H1 (cell line): Measurements from ENCODE around the gene PIK3R4. TPM values are rescaled to one million over a fixed set of nuclear protein-coding genes. Genes with fewer than 3 reads are reported as not detected.

Source experiments
- CTCF ChIA-PET: fragments of 300-600 bp; sonication (Branson Sonifier 250); formaldehyde crosslinking; loops from one replicate; lab custom pipeline; 2021; ENCODE audit not compliant: partially characterized antibody; lab: Charles Lee
- POLR2A ChIA-PET: fragments of 300-600 bp; sonication (Branson Sonifier 250); formaldehyde crosslinking; loops from one replicate; lab custom pipeline; 2021; ENCODE audit warnings: inconsistent platforms; ENCODE audit not compliant: partially characterized antibody; lab: Charles Lee
- DNase-seq, 2 experiments: peaks; one replicate each; pipeline versions ENCODE4 v3.0.0 to v3.0.0-alpha.2; 2010 to 2022; ENCODE audit warnings: low spot score in 2 of 2, low read depth in 1 of 2, mixed read lengths in 1 of 2
- FAIRE-seq: peaks from 2 replicates; lab custom pipeline; 2011; peaks lifted over from hg19 to GRCh38; lab: Jason Lieb, UNC
- H2AFZ ChIP-seq: 2 replicates; pipeline ENCODE4 v1.8.1; 2012; ENCODE audit warnings: low read length, inconsistent platforms
- H2AK5ac ChIP-seq: 2 replicates; pipeline ENCODE4 v1.6.1; 2013; ENCODE audit warnings: low read depth, low read length
- H2BK120ac ChIP-seq: replicated peaks from 2 replicates; pipeline ENCODE3; 2013; ENCODE audit warnings: low read depth, low read length, inconsistent platforms
- H2BK12ac ChIP-seq: 2 replicates; pipeline ENCODE4 v1.6.1; 2013; ENCODE audit warnings: low read depth, low read length
- H2BK15ac ChIP-seq: 2 replicates; pipeline ENCODE4 v1.6.1; 2013; ENCODE audit warnings: low read length
- H2BK20ac ChIP-seq: 2 replicates; pipeline ENCODE4 v1.6.1; 2013; ENCODE audit warnings: low read length
- H2BK5ac ChIP-seq: 2 replicates; pipeline ENCODE4 v1.6.1; 2013; ENCODE audit warnings: low read depth, low read length
- H3K14ac ChIP-seq: 2 replicates; pipeline ENCODE4 v1.6.1; 2013; ENCODE audit warnings: inconsistent platforms; ENCODE audit not compliant: insufficient read length
- H3K18ac ChIP-seq: 2 replicates; pipeline ENCODE4 v1.6.1; 2013; ENCODE audit warnings: low read length; ENCODE audit errors: extremely low read depth
- H3K23ac ChIP-seq: 2 replicates; pipeline ENCODE4 v1.6.1; 2013; ENCODE audit warnings: inconsistent platforms; ENCODE audit not compliant: insufficient read length
- H3K23me2 ChIP-seq: 2 replicates; pipeline ENCODE4 v1.6.1; 2013; ENCODE audit warnings: low read depth, low read length
- H3K27ac ChIP-seq: 2 replicates; pipeline ENCODE4 v1.6.1; 2011; ENCODE audit warnings: low read depth, low read length, inconsistent platforms
- H3K27me3 ChIP-seq, 4 experiments: replicated peaks in 1 of 4; 1 replicate in 1 of 4; 2 replicates in 3 of 4; pipeline versions ENCODE4 v1.6.1 to v1.8.1; 2011 to 2013; ENCODE audit warnings: low read length in 3 of 4, mild to moderate bottlenecking in 3 of 4, inconsistent platforms in 2 of 4, mixed read lengths in 2 of 4, moderate library complexity in 1 of 4; ENCODE audit not compliant: control insufficient read depth in 3 of 4, insufficient read depth in 3 of 4; ENCODE audit errors: extremely low read depth in 1 of 4
- H3K36me3 ChIP-seq, 4 experiments: 2 replicates each; pipeline versions ENCODE4 v1.6.1 to v1.8.1; 2011 to 2013; ENCODE audit warnings: mild to moderate bottlenecking in 4 of 4, low read length in 3 of 4, moderate library complexity in 2 of 4, control low read depth in 1 of 4, inconsistent platforms in 1 of 4; ENCODE audit not compliant: insufficient read depth in 4 of 4, control insufficient read depth in 2 of 4
- H3K4ac ChIP-seq: replicated peaks from 2 replicates; pipeline ENCODE3; 2013; ENCODE audit warnings: low read length, low read depth, mixed read lengths, inconsistent platforms; ENCODE audit not compliant: insufficient read length
- H3K4me1 ChIP-seq, 4 experiments: replicated peaks in 1 of 4; 1 replicate in 1 of 4; 2 replicates in 3 of 4; pipeline versions ENCODE4 v1.6.1 to v1.8.1; 2011 to 2013; ENCODE audit warnings: low read length in 3 of 4, inconsistent platforms in 2 of 4, mixed read lengths in 1 of 4; ENCODE audit not compliant: insufficient read depth in 4 of 4, control insufficient read depth in 3 of 4
- H3K4me2 ChIP-seq, 2 experiments: 2 replicates each; pipeline versions ENCODE4 v1.6.1 to v1.8.1; 2011 to 2013; ENCODE audit warnings: low read depth in 2 of 2, low read length in 2 of 2, control low read depth in 1 of 2, inconsistent platforms in 1 of 2, mild to moderate bottlenecking in 1 of 2; ENCODE audit not compliant: insufficient read depth in 1 of 2
- H3K4me3 ChIP-seq, 4 experiments: fragments of 200-600, 300-600 bp in 1 of 4; sonication (generic), shearing (Covaris generic), sonication (Bioruptor Twin) in 1 of 4; 2 replicates each; pipeline versions ENCODE4 v1.5.1 to v1.8.1; 2011 to 2016; ENCODE audit warnings: low read length in 4 of 4, low read depth in 3 of 4, control low read depth in 2 of 4, inconsistent platforms in 2 of 4, mild to moderate bottlenecking in 2 of 4, mixed read lengths in 1 of 4, moderate library complexity in 1 of 4; ENCODE audit not compliant: insufficient read depth in 2 of 4; ENCODE audit errors: extremely low read depth in 1 of 4
- H3K56ac ChIP-seq: replicated peaks from 2 replicates; pipeline ENCODE3; 2013; ENCODE audit warnings: low read depth, mild to moderate bottlenecking, mixed read lengths, low read length, inconsistent platforms; ENCODE audit not compliant: insufficient read length
- H3K79me1 ChIP-seq: 2 replicates; pipeline ENCODE4 v1.6.1; 2013; ENCODE audit warnings: low read depth, low read length, control low read depth
- H3K79me2 ChIP-seq, 2 experiments: 2 replicates each; pipeline versions ENCODE4 v1.6.1 to v1.8.1; 2012 to 2013; ENCODE audit warnings: low read length in 2 of 2, mild to moderate bottlenecking in 2 of 2, inconsistent platforms in 1 of 2; ENCODE audit not compliant: insufficient read depth in 2 of 2, control insufficient read depth in 1 of 2
- H3K9ac ChIP-seq, 4 experiments: replicated peaks in 1 of 4; 1 replicate in 1 of 4; 2 replicates in 3 of 4; pipeline versions ENCODE4 v1.6.1 to v1.8.1; 2011 to 2013; ENCODE audit warnings: low read depth in 3 of 4, low read length in 3 of 4, control low read depth in 2 of 4, mild to moderate bottlenecking in 2 of 4, moderate library complexity in 2 of 4, inconsistent platforms in 1 of 4; ENCODE audit errors: extremely low read depth in 1 of 4
- H3K9me3 ChIP-seq, 2 experiments: 2 replicates each; pipeline versions ENCODE4 v1.6.1 to v1.8.1; 2012 to 2013; ENCODE audit warnings: mild to moderate bottlenecking in 2 of 2, moderate library complexity in 2 of 2, control low read depth in 1 of 2, inconsistent platforms in 1 of 2, low read depth in 1 of 2, low read length in 1 of 2, mixed read lengths in 1 of 2; ENCODE audit not compliant: insufficient read depth in 2 of 2
- H4K20me1 ChIP-seq, 2 experiments: replicated peaks in 1 of 2; 2 replicates each; pipeline versions ENCODE3 to v1.8.1; 2011 to 2013; ENCODE audit warnings: inconsistent platforms in 2 of 2, low read length in 2 of 2, mild to moderate bottlenecking in 1 of 2; ENCODE audit not compliant: insufficient read depth in 2 of 2, control insufficient read depth in 1 of 2
- H4K5ac ChIP-seq: 2 replicates; pipeline ENCODE4 v1.6.1; 2013; ENCODE audit warnings: low read length, low read depth, mixed read lengths, inconsistent platforms; ENCODE audit not compliant: insufficient read length
- H4K8ac ChIP-seq: 2 replicates; pipeline ENCODE4 v1.8.0; 2013; ENCODE audit warnings: mild to moderate bottlenecking, moderate library complexity, low read length, inconsistent platforms; ENCODE audit not compliant: insufficient read depth; ENCODE audit errors: extremely low read depth
- H4K91ac ChIP-seq: replicated peaks from 2 replicates; pipeline ENCODE3; 2013; ENCODE audit warnings: low read length, mixed read lengths, inconsistent platforms; ENCODE audit not compliant: insufficient read length
- CBX8 ChIP-seq: fragments of 300-800, 300-1000 bp; sonication (generic); IDR thresholded peaks from 2 replicates; pipeline ENCODE4 v1.7.1; 2016; ENCODE audit warnings: low read depth, low read length, borderline replicate concordance
- FOSL1 ChIP-seq: IDR thresholded peaks from 2 replicates; pipeline ENCODE4 v1.6.1; 2011; ENCODE audit warnings: mild to moderate bottlenecking, low read depth, low read length, moderate library complexity; ENCODE audit not compliant: insufficient read depth
- GABPA ChIP-seq: IDR thresholded peaks from 2 replicates; pipeline ENCODE4 v1.6.1; 2011; ENCODE audit warnings: mild to moderate bottlenecking, low read length, moderate library complexity, borderline replicate concordance; ENCODE audit not compliant: insufficient read depth
- HDAC2 ChIP-seq, 2 experiments: fragments of 300-600 bp in 1 of 2; sonication (generic) in 1 of 2; IDR thresholded peaks; 2 replicates each; pipeline ENCODE4 v1.6.1; 2011 to 2012; ENCODE audit warnings: low read depth in 2 of 2, low read length in 2 of 2, mild to moderate bottlenecking in 2 of 2, moderate library complexity in 2 of 2, borderline replicate concordance in 1 of 2, inconsistent platforms in 1 of 2
- JUND ChIP-seq: IDR thresholded peaks from 2 replicates; pipeline ENCODE4 v1.6.1; 2011; ENCODE audit warnings: mild to moderate bottlenecking, improper control_type of control experiment, low read length
- KDM5A ChIP-seq: fragments of 200-600 bp; IDR thresholded peaks from 2 replicates; pipeline ENCODE4 v1.7.1; 2012; ENCODE audit warnings: mild to moderate bottlenecking, low read length, inconsistent platforms, mixed read lengths
- NRF1 ChIP-seq: IDR thresholded peaks from 2 replicates; pipeline ENCODE4 v1.6.1; 2011; ENCODE audit warnings: mild to moderate bottlenecking, low read depth, low read length, improper control_type of control experiment
- POLR2AphosphoS5 ChIP-seq: IDR thresholded peaks from 2 replicates; pipeline ENCODE4 v1.6.1; 2011; ENCODE audit warnings: low read depth, low read length
- SIX5 ChIP-seq: IDR thresholded peaks from 2 replicates; pipeline ENCODE4 v1.6.1; 2011; ENCODE audit warnings: mild to moderate bottlenecking, low read depth, low read length
- TCF12 ChIP-seq: IDR thresholded peaks from 2 replicates; pipeline ENCODE4 v1.6.1; 2011; ENCODE audit warnings: low read depth, mild to moderate bottlenecking, low read length
- TEAD4 ChIP-seq: IDR thresholded peaks from 2 replicates; pipeline ENCODE4 v1.6.1; 2012; ENCODE audit warnings: low read depth, low read length, inconsistent platforms, mixed read lengths
- YY1 ChIP-seq: IDR thresholded peaks from 2 replicates; pipeline ENCODE4 v1.6.1; 2011; ENCODE audit warnings: low read depth, mild to moderate bottlenecking, low read length
- ZNF274 ChIP-seq: IDR thresholded peaks from 2 replicates; pipeline ENCODE4 v1.7.0; 2012; ENCODE audit warnings: low read length, borderline replicate concordance; ENCODE audit errors: extremely low read depth
- WGBS, 2 experiments: shearing (Covaris generic) in 1 of 2; methylation state at CpG; one replicate each; pipeline versions ENCODE4 v1.1.6 to v1.1.7; 2013 to 2015; ENCODE audit warnings: low lambda C conversion rate in 2 of 2, mixed read lengths in 2 of 2, inconsistent platforms in 1 of 2, low coverage in 1 of 2, missing lambda C conversion rate in 1 of 2; ENCODE audit not compliant: insufficient replicate concordance in 2 of 2, insufficient coverage in 1 of 2, insufficient read length in 1 of 2; ENCODE audit errors: extremely low coverage in 1 of 2, missing lambda C conversion rate in 1 of 2; 5-methylcytosine and 5-hydroxymethylcytosine counted together
- polyA plus RNA-seq, 7 experiments: library from polyadenylated mRNA; depleted of rRNA in 3 of 7; stranded (reverse) in 5 of 7; unstranded in 2 of 7; fragments of >200 nt in 5 of 7; fragments of 200-250 nt in 2 of 7; gene quantifications; 1 replicate in 5 of 7; 2 replicates in 1 of 7; 4 replicates in 1 of 7; pipeline versions ENCODE4 v1.2.1 to v1.2.3, GENCODE V29; 2011 to 2013; ENCODE audit warnings: missing spikeins in 2 of 7, mixed read lengths in 2 of 7
- total RNA-seq: library from RNA; stranded (reverse); fragmentation: NEBNext Ultra II Directional; extraction: Animal tissue kit (Norgen Biotek cat#: 25700); gene quantifications from 2 replicates; pipeline ENCODE4 v1.2.1, GENCODE V29; 2021
- TF ChIP-seq, protein P1 (sequence below): IDR thresholded peaks from 2 replicates; pipeline ENCODE4 v1.6.1; 2011; ENCODE audit warnings: low read length, improper control_type of control experiment

The PIK3R4 gene
- total and polyA plus RNA-seq, 2 of the 8 experiments (the other 6 are each of a cell fraction or from before 2014, with no cell fraction given): 43.8 to 87.4 TPM

DNA sequence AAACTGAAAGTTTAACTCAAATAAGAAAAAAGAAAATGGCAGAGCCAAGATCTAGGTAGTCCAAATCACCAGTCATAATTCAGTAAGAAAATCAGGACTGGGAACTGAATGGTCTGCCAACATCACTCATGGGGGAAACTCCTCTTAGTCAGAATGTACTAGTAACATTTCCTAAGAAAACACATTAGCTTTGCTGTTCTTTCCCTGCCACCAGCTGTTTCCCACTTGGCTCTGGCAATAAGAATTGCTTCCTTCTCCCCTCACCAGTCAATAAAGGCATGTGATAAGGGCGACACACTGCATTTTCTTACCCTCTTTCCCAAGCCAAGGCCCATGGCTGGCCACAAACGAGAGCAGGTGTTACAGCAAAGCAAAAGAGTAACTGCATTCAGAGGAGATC is 46.1 kb downstream of the PIK3R4 start:
- peaks cover 2 to 30% (median 22%) of the 10 kb centered on the region in 4 experiments; a peak in 5 of 8 replicates for H3K36me3 ChIP-seq
- H3K4me2 ChIP-seq: no peak overlapping the region
- H2AFZ ChIP-seq: no peak overlapping the region
- no peaks in the 10 kb centered on the region for H3K79me2 ChIP-seq
- no peaks in the 10 kb centered on the region for H3K4me1 ChIP-seq
- H3K56ac ChIP-seq: no peak overlapping the region
- no peak overlapping the region for H3K18ac ChIP-seq
- H4K20me1 ChIP-seq: peaks cover 1% of the 10 kb centered on the region in 2 experiments
- H3K27me3 ChIP-seq: no peaks in the 10 kb centered on the region
- POLR2A ChIA-PET: interaction anchor here (0.8 kb wide), 1 partner anchor 194 kb away, joined by 3 read pairs; the partner anchor contains the start of gene ATP2C1
- no peak for DNase-seq
- no peak overlapping the region for H2BK12ac ChIP-seq
- H3K79me1 ChIP-seq: no peaks in the 10 kb centered on the region
- H2BK120ac ChIP-seq: no peak overlapping the region
- CTCF ChIA-PET: interaction anchor here (0.8 to 2.9 kb wide), 6 partner anchors 9 to 326 kb away, joined by 3 to 14 read pairs (median 3); partner anchors contain the start of genes ASTE1 and NEK11
- H3K9ac ChIP-seq: no peak overlapping the region
- 88% methylated on average over 2 of the region's 2 CpGs; no CpG with 5 or more reads in 1 of the 2 experiments for WGBS, 2 experiments
- H2BK5ac ChIP-seq: no peak overlapping the region
- H3K4me3 ChIP-seq: no peak overlapping the region
- no peak overlapping the region for H2AK5ac ChIP-seq
- H3K23ac ChIP-seq: no peak overlapping the region
- no peaks in the 10 kb centered on the region for H3K23me2 ChIP-seq
- no peak overlapping the region for H4K8ac ChIP-seq
- H2BK20ac ChIP-seq: no peak overlapping the region
- no peak overlapping the region for H2BK15ac ChIP-seq
- no peak overlapping the region for H4K5ac ChIP-seq
- H3K9me3 ChIP-seq: no peaks in the 10 kb centered on the region
- H4K91ac ChIP-seq: no peak overlapping the region
- no peak overlapping the region for H3K4ac ChIP-seq
- FAIRE-seq: no peak
- H3K27ac ChIP-seq: no peak overlapping the region
- no peak overlapping the region for H3K14ac ChIP-seq
- TF ChIP-seq TCF12 (no peak), SIX5 (no peak), GABPA (no peak), ZNF274 (no peak), FOSL1 (no peak), KDM5A (no peak), POLR2AphosphoS5 (no peak), YY1 (no peak), NRF1 (no peak), CBX8 (no peak), TEAD4 (no peak), JUND (no peak), HDAC2 (IDR thresholded peaks at IDR 0.05; ENCODE audit: borderline replicate concordance in 1 of 2, low read depth in 2 of 2, low read length in 2 of 2) (no peak)
- TF ChIP-seq, protein P1, sequence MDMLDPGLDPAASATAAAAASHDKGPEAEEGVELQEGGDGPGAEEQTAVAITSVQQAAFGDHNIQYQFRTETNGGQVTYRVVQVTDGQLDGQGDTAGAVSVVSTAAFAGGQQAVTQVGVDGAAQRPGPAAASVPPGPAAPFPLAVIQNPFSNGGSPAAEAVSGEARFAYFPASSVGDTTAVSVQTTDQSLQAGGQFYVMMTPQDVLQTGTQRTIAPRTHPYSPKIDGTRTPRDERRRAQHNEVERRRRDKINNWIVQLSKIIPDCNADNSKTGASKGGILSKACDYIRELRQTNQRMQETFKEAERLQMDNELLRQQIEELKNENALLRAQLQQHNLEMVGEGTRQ: no peak
